HG03066 (cell line): ENCODE results near the gene SPACDR.

Experiments used
- ATAC-seq: cut with Tn5 transposase; IDR thresholded peaks from one replicate; pipeline ENCODE4 v1.9.1; 2021; ENCODE audit warnings: low read depth; ENCODE audit not compliant: unreplicated experiment

The SPACDR gene

DNA sequence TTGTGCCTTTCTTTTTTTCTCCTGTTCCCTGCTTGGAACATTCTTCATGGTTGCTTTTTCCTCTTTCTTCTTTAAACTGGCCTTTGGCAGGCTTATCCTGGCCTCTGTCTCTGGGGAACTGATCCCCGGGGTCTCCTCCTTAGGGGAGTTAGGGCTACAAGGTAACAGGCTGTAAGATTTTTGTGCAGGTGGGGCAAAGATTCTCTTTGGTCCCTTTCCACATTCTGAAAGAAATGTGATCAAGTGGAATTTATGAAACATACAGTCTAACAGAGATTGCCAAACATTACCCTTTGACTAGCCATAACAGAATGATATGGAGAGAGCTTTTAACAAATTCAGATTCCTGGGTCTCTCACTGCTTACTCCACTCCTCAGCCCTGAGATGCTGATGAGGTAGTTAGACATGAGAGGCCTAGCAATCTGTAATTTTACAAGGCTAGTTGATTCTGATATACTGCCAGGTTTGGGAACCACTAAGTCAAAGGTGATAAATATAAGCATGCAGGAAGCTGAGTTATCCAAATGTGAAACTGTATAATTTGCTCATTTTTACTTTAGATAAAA, 44.3 kb downstream of the SPACDR start:
- ATAC-seq: no peak

DNA sequence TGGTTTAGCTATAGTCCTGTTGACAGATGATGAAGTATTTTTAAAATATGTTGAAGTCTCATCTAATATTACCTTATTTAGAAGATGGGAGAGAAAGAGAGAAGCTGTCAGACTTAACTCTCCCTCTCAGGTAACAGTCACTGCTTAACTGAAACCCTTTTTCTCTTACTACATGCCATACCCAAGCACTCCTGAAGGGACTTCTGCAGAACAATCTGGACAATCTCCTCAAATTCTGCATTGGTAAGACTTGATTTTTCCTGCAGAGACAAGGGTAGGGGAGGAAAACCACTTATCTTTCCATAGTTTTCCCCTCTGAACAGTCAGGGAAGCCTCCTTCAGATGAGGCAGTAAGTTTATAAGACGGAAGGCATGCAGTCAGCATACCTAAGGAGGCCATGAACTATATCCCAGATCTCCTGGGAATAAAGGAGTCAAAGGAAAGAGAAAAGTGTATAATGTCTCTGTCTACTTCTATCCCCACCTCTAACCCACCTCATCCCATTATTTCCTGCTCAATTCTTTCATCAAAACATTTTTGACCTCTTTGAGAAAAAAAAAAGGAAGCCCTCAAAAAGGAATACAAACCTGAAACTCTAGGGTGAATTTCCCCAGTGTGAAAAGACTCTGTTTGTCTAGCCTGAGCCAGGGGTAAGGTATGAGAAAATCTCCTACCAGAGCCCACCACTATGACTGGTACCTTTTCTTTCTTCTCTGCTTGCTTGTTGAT, 45.0 kb downstream of the SPACDR start:
- no peak for ATAC-seq

DNA sequence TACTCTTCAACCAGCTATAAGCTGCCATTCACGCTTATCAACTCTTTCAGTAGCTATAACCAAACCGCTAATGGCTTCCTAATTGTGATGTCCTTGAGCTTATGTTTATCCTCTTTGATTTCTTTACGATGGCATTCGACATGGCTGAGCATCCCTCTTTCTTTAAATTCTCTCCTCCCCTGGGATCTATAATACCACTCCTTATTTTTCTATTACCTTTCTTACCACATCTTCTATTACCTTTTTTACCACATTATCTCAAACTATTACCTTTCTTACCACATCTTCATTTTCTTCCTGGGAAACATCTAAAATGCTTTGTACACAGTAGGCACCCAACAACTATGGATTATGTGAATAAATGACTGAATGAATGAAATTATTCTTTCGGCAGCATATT, 48.6 kb downstream of the SPACDR start:
- ATAC-seq: no peak

DNA sequence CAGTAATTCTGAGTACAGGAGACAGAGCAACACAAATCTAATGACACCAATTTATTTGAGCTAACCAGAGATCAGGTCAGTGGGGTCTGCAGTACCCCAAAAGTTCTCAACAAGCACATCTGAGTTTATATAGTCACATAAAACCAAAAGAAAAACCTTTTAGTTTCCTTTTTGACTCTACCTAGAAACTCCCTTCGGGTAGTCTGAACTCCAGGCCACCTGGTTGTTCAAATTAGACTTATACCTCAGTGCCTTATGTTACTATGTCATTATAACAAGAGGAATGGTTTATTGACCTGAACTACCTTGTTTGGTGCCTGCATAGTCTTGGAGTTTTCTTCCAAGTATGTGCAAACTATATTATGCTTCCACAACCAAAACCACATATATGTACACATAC, 50.2 kb downstream of the SPACDR start:
- ATAC-seq: no peak

DNA sequence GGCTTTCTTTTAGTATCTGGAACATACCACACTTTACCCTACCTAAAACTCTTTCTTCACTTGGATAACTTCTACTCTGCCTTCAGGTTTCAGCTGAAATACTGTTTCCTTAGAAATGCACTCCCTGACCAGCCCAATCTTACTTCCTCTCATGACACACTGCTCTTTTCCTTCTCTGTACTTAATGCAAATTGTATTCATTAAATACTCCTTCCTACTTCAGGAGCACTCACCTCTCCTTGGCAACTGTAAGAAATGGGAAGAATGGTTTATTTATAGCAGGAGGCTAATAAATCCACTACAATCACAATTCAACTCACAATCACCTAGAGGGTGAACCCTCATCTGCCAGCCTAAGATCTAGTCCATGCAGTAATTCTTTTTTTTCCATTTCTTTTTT, 50.7 kb downstream of the SPACDR start:
- no peak for ATAC-seq

DNA sequence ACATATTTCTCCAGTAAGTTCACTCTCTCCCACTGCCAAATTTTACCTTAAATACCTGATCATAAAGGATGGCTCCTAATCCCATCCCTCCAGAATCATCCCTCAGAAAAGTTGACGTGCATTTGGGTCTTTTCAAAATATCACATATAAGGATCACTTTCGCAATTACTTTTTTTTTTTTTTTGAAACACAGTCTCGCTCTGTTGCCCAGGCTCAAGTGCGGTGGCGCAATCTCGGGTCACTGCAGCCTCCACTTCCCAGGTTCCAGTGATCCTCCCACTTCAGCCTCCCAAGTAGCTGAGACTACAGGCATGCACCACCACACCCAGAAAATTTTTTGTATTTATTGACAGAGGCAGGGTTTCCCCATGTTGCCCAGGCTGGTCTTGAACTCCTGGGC, 53.0 kb downstream of the SPACDR start:
- no peak for ATAC-seq

DNA sequence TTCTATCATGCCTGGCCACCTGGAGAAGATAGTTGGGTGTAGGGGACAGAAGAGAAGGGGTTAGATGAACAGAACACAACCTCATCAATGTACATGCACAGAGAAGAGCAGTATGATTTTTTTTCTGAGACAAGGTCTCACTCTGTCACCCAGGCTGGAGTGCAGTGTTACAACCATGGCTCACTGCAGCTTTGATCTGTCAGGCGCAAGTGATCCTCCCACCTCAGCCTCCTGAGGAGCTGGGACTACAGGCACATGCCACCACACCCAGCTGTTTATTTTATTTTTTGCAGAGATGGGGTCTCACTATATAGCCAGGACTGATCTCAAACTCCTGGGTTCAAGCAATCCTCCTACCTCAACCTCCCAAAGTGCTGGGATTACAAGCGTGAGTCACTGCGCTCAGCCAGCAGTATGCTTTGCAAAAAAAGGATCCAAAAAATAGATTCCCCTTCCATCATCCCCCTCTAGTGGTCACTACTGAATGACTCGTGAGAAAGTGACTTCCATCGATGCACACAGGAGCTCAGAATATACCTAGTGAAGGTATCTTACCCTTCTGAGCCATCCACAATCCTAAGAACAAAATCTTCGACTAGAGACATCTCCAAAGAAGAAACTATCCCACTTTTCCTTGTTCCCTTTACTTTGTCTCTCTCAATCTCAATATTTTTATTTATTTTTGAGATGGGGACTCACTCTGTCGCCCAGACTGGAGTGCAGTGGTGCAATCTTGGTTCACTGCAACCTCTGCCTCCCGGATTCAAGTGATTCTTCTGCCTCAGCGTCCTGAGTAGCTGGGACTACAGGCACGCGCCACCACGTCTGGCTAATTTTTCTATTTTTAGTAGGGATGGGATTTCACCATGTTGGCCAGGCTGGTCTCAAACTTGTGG, 56.5 kb downstream of the SPACDR start:
- no peak for ATAC-seq

DNA sequence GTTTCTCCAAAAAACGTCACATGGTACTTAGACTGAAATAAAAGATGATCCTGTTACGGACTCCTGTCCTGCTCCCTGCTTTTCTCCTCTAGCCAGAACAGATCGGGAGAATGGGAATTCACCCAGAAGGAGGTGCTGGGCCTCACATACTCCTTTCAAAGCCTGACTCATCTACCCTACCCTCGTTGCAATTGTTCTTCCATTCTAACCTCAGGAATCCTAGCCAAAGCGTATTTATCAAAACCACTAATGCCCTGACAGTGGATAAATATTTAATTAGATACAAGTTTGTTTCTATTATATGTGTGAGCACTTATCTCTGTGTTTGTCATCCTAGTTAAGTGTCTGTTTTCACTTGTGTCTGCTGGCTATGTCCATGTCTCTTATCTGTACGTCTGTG, 57.3 kb downstream of the SPACDR start:
- ATAC-seq: no peak
